Activated CD8-positive, alpha-beta T cell treated with anti-CD3 and anti-CD28 coated beads for 36 hours (primary cell): Measurements from ENCODE around the gene POLR2C. TPM values are rescaled to one million over a fixed set of nuclear protein-coding genes. Genes with fewer than 3 reads are reported as not detected.
"Not testable (repeated sequence)": the region's sequence is repeated elsewhere in the genome, so short reads cannot be mapped to it uniquely, and the experiment has no call there.

Source experiments
- ATAC-seq: fragments of 200-7000 bp; cut with Tn5 transposase; one replicate; pipeline ENCODE4 v1.10.0; 2021; ENCODE audit warnings: mild to moderate bottlenecking, moderate library complexity
- CTCF ChIA-PET: fragments of 350-600 bp; sonication (Branson Sonifier 250); formaldehyde crosslinking; loops from one replicate; lab custom pipeline; 2021; ENCODE audit warnings: antibody characterized with exemption; lab: Charles Lee
- POLR2A ChIA-PET: fragments of 350-600 bp; sonication (Branson Sonifier 250); formaldehyde crosslinking; loops from one replicate; lab custom pipeline; 2021; ENCODE audit warnings: antibody characterized with exemption; lab: Charles Lee
- DNase-seq: peaks from one replicate; pipeline ENCODE4 v3.0.0-alpha.2; 2020
- H3K27ac Mint-ChIP-seq: one replicate; pipeline ENCODE4 v1.8.0; 2021; ENCODE audit warnings: mild to moderate bottlenecking, mixed read lengths
- H3K27me3 Mint-ChIP-seq: one replicate; pipeline ENCODE4 v1.8.0; 2021; ENCODE audit warnings: mixed read lengths
- H3K36me3 Mint-ChIP-seq: one replicate; pipeline ENCODE4 v1.8.0; 2021; ENCODE audit warnings: low read depth, mixed read lengths
- H3K4me1 Mint-ChIP-seq: one replicate; pipeline ENCODE4 v1.8.0; 2021; ENCODE audit warnings: low read depth, mixed read lengths
- H3K4me3 Mint-ChIP-seq: one replicate; pipeline ENCODE4 v1.8.0; 2021; ENCODE audit warnings: mild to moderate bottlenecking, moderate library complexity, mixed read lengths
- H3K9me3 Mint-ChIP-seq: one replicate; pipeline ENCODE4 v1.8.0; 2021; ENCODE audit warnings: mixed read lengths
- CTCF ChIP-seq: fragments of 200-600 bp; IDR thresholded peaks from one replicate; pipeline ENCODE4 v1.8.0; 2022; ENCODE audit warnings: antibody characterized with exemption, mild to moderate bottlenecking
- intact Hi-C: fragments of 100-400 bp; cut with micrococcal nuclease; formaldehyde crosslinking; loops from one replicate; pipeline ENCODE4 v1.10.0; 2022
- total RNA-seq, 2 experiments: library from RNA; stranded (reverse); gene quantifications; one replicate each; pipeline ENCODE4 v1.2.3, GENCODE V29; 2021

POLR2C gene
- total RNA-seq, 2 experiments from 2014 or later, result 62.4 to 63.0 TPM

GRCh38 chr16:57498031-57498430, 35.6 kb downstream of the POLR2C start:
- POLR2A ChIA-PET, result no interaction called here
- no peaks in the 10 kb centered on the region for H3K9me3 Mint-ChIP-seq
- ATAC-seq (no peak), DNase-seq (no peak)
- intact Hi-C loops, result no loop called here
- no peak overlapping the region for H3K27ac Mint-ChIP-seq
- CTCF ChIA-PET, result interaction anchor here (1.2 to 1.5 kb wide), 2 partner anchors 11 to 21 kb away, joined by 3 to 6 read pairs; no protein-coding TSS in a partner anchor
- no peak overlapping the region for H3K4me3 Mint-ChIP-seq
- TF ChIP-seq CTCF, result no peak
- H3K4me1 Mint-ChIP-seq, result peaks cover 11% of the 10 kb centered on the region
- no peaks in the 10 kb centered on the region for H3K36me3 Mint-ChIP-seq
- no peaks in the 10 kb centered on the region for H3K27me3 Mint-ChIP-seq

- H3K36me3 Mint-ChIP-seq, ATAC-seq, DNase-seq, intact Hi-C loops, H3K4me3 Mint-ChIP-seq, H3K27me3 Mint-ChIP-seq, H3K27ac Mint-ChIP-seq, H3K9me3 Mint-ChIP-seq: not testable (repeated sequence)
- POLR2A ChIA-PET, result interaction anchor here (0.9 to 1.5 kb wide), 2 partner anchors 15 to 20 kb away, joined by 4 to 5 read pairs; no protein-coding TSS in a partner anchor
- peaks cover 11% of the 10 kb centered on the region for H3K4me1 Mint-ChIP-seq
- CTCF ChIA-PET, result interaction anchor here (0.9 to 1.5 kb wide), 5 partner anchors 14 to 200 kb away, joined by 3 to 13 read pairs (median 3); partner anchors contain the start of gene DOK4
These were observed 37.5 kb downstream of the POLR2C start for GRCh38 chr16:57499941-57500340.

GRCh38 chr16:57500578-57501111, 38.2 kb downstream of the POLR2C start:
- Mint-ChIP-seq H3K9me3 (no peaks in the 10 kb centered on the region), H3K36me3 (no peaks in the 10 kb centered on the region), H3K4me1 (peaks cover 11% of the 10 kb centered on the region), H3K27me3 (no peaks in the 10 kb centered on the region), H3K4me3 (no peak overlapping the region), H3K27ac (peak overlapping the region; percentile 49)
- no peak for DNase-seq
- ChIA-PET CTCF (interaction anchor here (0.6 to 1.5 kb wide), 6 partner anchors 15 to 201 kb away, joined by 3 to 13 read pairs (median 3); partner anchors contain the start of gene DOK4), POLR2A (interaction anchor here (1.0 to 1.5 kb wide), 3 partner anchors 16 to 38 kb away, joined by 3 to 5 read pairs (median 5); partner anchors contain the start of gene POLR2C)
- no peak for TF ChIP-seq CTCF
- intact Hi-C loops, result no loop called here
- ATAC-seq, result peak; percentile 86

GRCh38 chr16:57501492-57501891, 39.0 kb downstream of the POLR2C start:
- no peak for DNase-seq
- no peaks in the 10 kb centered on the region for H3K27me3 Mint-ChIP-seq
- TF ChIP-seq CTCF, result no peak
- no peaks in the 10 kb centered on the region for H3K9me3 Mint-ChIP-seq
- ChIA-PET POLR2A (interaction anchor here (1.0 to 1.4 kb wide), 2 partner anchors 26 to 39 kb away, joined by 3 to 5 read pairs; partner anchors contain the start of gene POLR2C), CTCF (interaction anchor here (1.3 kb wide), 1 partner anchor 18 kb away, joined by 4 read pairs; no protein-coding TSS in a partner anchor)
- peaks cover 11% of the 10 kb centered on the region for H3K4me1 Mint-ChIP-seq
- H3K27ac Mint-ChIP-seq, result no peak overlapping the region
- intact Hi-C loops, result no loop called here
- ATAC-seq, result no peak
- H3K4me3 Mint-ChIP-seq, result no peak overlapping the region
- H3K36me3 Mint-ChIP-seq, result no peaks in the 10 kb centered on the region

GRCh38 chr16:57502048-57502775, 39.7 kb downstream of the POLR2C start:
- no peak for TF ChIP-seq CTCF
- Mint-ChIP-seq H3K27ac (no peak overlapping the region), H3K27me3 (no peaks in the 10 kb centered on the region), H3K36me3 (no peaks in the 10 kb centered on the region), H3K9me3 (no peaks in the 10 kb centered on the region), H3K4me1 (peaks cover 11% of the 10 kb centered on the region), H3K4me3 (no peak overlapping the region)
- POLR2A ChIA-PET, result no interaction called here
- intact Hi-C loops, result no loop called here
- CTCF ChIA-PET, result interaction anchor here (1.0 to 1.3 kb wide), 2 partner anchors 18 to 25 kb away, joined by 3 to 4 read pairs; no protein-coding TSS in a partner anchor
- DNase-seq, result no peak
- ATAC-seq, result no peak
